ENCODE results near the gene FARSB. TPM values are rescaled to one million over a fixed set of nuclear protein-coding genes. Genes with fewer than 3 reads are reported as not detected.
A peak's percentile ranks its signal among the peaks of the same experiment; 100 is the strongest.

Gene FARSB
- total RNA-seq, 1 experiment from 2014 or later = 50.2 TPM

DNA sequence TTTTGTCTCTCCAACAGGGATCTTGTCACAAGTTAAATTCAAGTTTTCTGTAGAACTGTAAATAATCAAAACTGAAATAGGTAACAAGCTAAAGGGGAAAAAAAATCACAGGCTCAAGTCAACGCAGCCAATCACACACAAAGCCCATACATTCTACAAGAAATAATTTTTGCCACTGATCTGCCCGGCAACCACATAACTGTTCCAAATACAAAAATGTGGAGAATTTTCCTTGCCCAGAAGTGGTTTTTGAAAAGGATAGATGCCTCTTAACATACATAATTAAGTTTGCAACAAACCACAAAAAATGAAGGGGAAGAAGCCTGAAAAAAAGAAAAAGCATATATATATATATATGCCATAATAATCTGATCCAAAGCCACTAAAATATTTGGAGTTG, 60.3 kb downstream of the FARSB start:
- Histone ChIP-seq H3F3A (ENCODE audit: insufficient read depth, low read depth) (peaks cover 8% of the 10 kb centered on the region; the same call in 1 of the 2 replicates), H3K36me3 (ENCODE audit: low read depth) (peaks cover 63% of the 10 kb centered on the region), H3K9me3 (ENCODE audit: insufficient read depth, low read depth) (no peaks in the 10 kb centered on the region), H3K4me2 (no peak overlapping the region), H3K4me1 (replicated peaks; ENCODE audit: insufficient read depth) (0 out of 2 replicates have a peak, but pooled peaks cover 7% of the 10 kb centered on the region), H3K27me3 (ENCODE audit: insufficient read depth, low read depth) (no peaks in the 10 kb centered on the region), H3K27ac (no peak overlapping the region), H3K4me3 (no peak overlapping the region), H3K79me2 (ENCODE audit: low read depth) (0 out of 2 replicates have a peak, but pooled peaks cover under 1% of the 10 kb centered on the region), H4K20me1 (ENCODE audit: insufficient read depth) (0 out of 2 replicates have a peak, but pooled peaks cover 4% of the 10 kb centered on the region), H2AFZ (no peak overlapping the region), H3K9me2 (ENCODE audit: insufficient read depth) (no peaks in the 10 kb centered on the region)
- ChIA-PET POLR2A (ENCODE audit: unreplicated experiment) (no interaction called here), CTCF (interaction anchor here (0.6 kb wide), 1 partner anchor 15 kb away, joined by 3 read pairs; no protein-coding TSS in a partner anchor)
- BruUV-seq (replicated peaks) = no TSS peak
- TF ChIP-seq, protein P1, sequence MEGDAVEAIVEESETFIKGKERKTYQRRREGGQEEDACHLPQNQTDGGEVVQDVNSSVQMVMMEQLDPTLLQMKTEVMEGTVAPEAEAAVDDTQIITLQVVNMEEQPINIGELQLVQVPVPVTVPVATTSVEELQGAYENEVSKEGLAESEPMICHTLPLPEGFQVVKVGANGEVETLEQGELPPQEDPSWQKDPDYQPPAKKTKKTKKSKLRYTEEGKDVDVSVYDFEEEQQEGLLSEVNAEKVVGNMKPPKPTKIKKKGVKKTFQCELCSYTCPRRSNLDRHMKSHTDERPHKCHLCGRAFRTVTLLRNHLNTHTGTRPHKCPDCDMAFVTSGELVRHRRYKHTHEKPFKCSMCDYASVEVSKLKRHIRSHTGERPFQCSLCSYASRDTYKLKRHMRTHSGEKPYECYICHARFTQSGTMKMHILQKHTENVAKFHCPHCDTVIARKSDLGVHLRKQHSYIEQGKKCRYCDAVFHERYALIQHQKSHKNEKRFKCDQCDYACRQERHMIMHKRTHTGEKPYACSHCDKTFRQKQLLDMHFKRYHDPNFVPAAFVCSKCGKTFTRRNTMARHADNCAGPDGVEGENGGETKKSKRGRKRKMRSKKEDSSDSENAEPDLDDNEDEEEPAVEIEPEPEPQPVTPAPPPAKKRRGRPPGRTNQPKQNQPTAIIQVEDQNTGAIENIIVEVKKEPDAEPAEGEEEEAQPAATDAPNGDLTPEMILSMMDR (conservative IDR thresholded peaks at IDR 0.05) = no peak
- TF ChIP-seq EZH2 (IDR thresholded peaks at IDR 0.05; ENCODE audit: low read depth) = no peak
- no peak for DNase-seq
- intact Hi-C loops (cut with micrococcal nuclease; ENCODE audit: unreplicated experiment) = no loop called here

DNA sequence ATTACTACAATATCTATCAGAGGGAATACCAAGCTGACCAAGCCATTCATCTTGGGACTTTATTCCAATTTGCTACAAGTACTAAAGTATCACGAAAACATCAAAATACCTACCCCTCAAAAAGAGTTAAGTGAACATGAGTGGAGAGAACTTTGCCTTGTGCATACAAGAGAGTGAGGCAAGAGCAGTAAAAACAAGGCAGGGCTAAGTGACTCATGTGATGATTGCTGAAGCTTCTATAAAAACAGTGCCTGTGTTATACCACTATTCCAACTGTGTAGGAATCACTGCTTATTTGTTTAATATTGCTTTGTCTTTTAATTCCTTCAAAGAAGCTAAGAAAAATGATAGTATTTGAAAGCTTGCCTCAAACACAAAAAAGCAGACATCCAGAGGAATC, 61.2 kb downstream of the FARSB start:
- H3K79me2 ChIP-seq (ENCODE audit: low read depth) = 0 out of 2 replicates have a peak, but pooled peaks cover 3% of the 10 kb centered on the region
- intact Hi-C loops (cut with micrococcal nuclease; ENCODE audit: unreplicated experiment) = no loop called here
- H3K4me2 ChIP-seq = no peak overlapping the region
- H3K4me3 ChIP-seq = no peak overlapping the region
- ChIA-PET CTCF (interaction anchor here (0.5 kb wide), 1 partner anchor 270 kb away, joined by 3 read pairs; no protein-coding TSS in a partner anchor), POLR2A (ENCODE audit: unreplicated experiment) (interaction anchor here (0.6 to 0.7 kb wide), 2 partner anchors 292 to 475 kb away, joined by 5 read pairs; no protein-coding TSS in a partner anchor)
- H2AFZ ChIP-seq = no peak overlapping the region
- H3F3A ChIP-seq (ENCODE audit: insufficient read depth, low read depth) = peaks cover 8% of the 10 kb centered on the region; the same call in 1 of the 2 replicates
- peak in 1 of 2 experiments; percentile 48 for DNase-seq
- no peaks in the 10 kb centered on the region for H3K9me2 ChIP-seq (ENCODE audit: insufficient read depth)
- 0 out of 2 replicates have a peak, but pooled peaks cover 4% of the 10 kb centered on the region for H4K20me1 ChIP-seq (ENCODE audit: insufficient read depth)
- TF ChIP-seq EZH2 (IDR thresholded peaks at IDR 0.05; ENCODE audit: low read depth) = no peak
- TF ChIP-seq, protein P1 (conservative IDR thresholded peaks at IDR 0.05) = no peak
- peaks cover 60% of the 10 kb centered on the region for H3K36me3 ChIP-seq (ENCODE audit: low read depth)
- BruUV-seq (replicated peaks) = no TSS peak
- no peak overlapping the region for H3K27ac ChIP-seq
- H3K4me1 ChIP-seq (replicated peaks; ENCODE audit: insufficient read depth) = 0 out of 2 replicates have a peak, but pooled peaks cover 7% of the 10 kb centered on the region
- H3K27me3 ChIP-seq (ENCODE audit: insufficient read depth, low read depth) = no peaks in the 10 kb centered on the region
- H3K9me3 ChIP-seq (ENCODE audit: insufficient read depth, low read depth) = 0 out of 2 replicates have a peak, but pooled peaks cover 5% of the 10 kb centered on the region

DNA sequence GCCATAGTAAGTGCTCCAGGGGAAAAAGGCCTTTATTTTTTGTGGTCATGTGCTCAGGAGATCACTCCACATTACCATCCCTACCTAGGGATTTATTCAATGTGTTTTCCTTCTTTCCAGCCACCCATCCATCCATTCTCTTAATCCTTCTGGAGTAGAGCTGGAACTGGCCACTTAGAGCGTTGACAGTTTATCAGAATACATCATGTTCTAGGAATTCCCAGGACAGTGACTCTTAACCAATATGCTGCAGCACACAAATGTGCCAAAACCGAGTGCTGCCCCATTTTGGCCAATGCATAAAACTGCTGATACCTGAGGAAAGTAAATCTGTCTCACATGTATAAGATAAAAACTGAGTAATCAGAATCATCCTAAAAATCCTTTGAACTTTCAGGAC, 63.7 kb downstream of the FARSB start:
- Histone ChIP-seq H3K27me3 (ENCODE audit: insufficient read depth, low read depth) (no peaks in the 10 kb centered on the region), H3K27ac (no peak overlapping the region), H3F3A (ENCODE audit: insufficient read depth, low read depth) (peaks cover 8% of the 10 kb centered on the region; the same call in 1 of the 2 replicates), H3K9me2 (ENCODE audit: insufficient read depth) (no peaks in the 10 kb centered on the region), H3K9me3 (ENCODE audit: insufficient read depth, low read depth) (0 out of 2 replicates have a peak, but pooled peaks cover 7% of the 10 kb centered on the region), H3K4me3 (no peak overlapping the region), H3K4me2 (no peak overlapping the region), H3K4me1 (replicated peaks; ENCODE audit: insufficient read depth) (0 out of 2 replicates have a peak, but pooled peaks cover 7% of the 10 kb centered on the region), H3K36me3 (ENCODE audit: low read depth) (peaks cover 37% of the 10 kb centered on the region), H2AFZ (no peak overlapping the region), H4K20me1 (ENCODE audit: insufficient read depth) (no peaks in the 10 kb centered on the region), H3K79me2 (ENCODE audit: low read depth) (0 out of 2 replicates have a peak, but pooled peaks cover 3% of the 10 kb centered on the region)
- intact Hi-C loops (cut with micrococcal nuclease; ENCODE audit: unreplicated experiment) = no loop called here
- TF ChIP-seq EZH2 (IDR thresholded peaks at IDR 0.05; ENCODE audit: low read depth) = no peak
- TF ChIP-seq, protein P1 (conservative IDR thresholded peaks at IDR 0.05) = no peak
- no peak for DNase-seq
- BruUV-seq (replicated peaks) = no TSS peak
- POLR2A ChIA-PET (ENCODE audit: unreplicated experiment) = interaction anchor here (0.6 kb wide), 1 partner anchor 30 kb away, joined by 4 read pairs; no protein-coding TSS in a partner anchor
- CTCF ChIA-PET = interaction anchor here (1.0 kb wide), 1 partner anchor 19 kb away, joined by 3 read pairs; no protein-coding TSS in a partner anchor
